Endometrial microvascular endothelial cells (primary cell): Measurements from ENCODE around the gene FMO1. TPM values are rescaled to one million over a fixed set of nuclear protein-coding genes. Genes with fewer than 3 reads are reported as not detected.
"Not testable (repeated sequence)": the region's sequence is repeated elsewhere in the genome, so short reads cannot be mapped to it uniquely, and the experiment has no call there.

ENCODE experiments used
- in situ Hi-C: cut with HindIII; loops from 2 replicates; pipeline ENCODE4 v1.10.0; 2017; ENCODE audit warnings: low sequenced_read_pairs, low pct_unique_long_range_greater_than_20kb; ENCODE audit errors: inconsistent ontology term
- total RNA-seq: library from RNA; depleted of rRNA; stranded (reverse); fragments of >200 nt; gene quantifications from one replicate; pipeline ENCODE4 v1.2.3, GENCODE V29; 2015; ENCODE audit errors: inconsistent ontology term

Gene FMO1, protein sequence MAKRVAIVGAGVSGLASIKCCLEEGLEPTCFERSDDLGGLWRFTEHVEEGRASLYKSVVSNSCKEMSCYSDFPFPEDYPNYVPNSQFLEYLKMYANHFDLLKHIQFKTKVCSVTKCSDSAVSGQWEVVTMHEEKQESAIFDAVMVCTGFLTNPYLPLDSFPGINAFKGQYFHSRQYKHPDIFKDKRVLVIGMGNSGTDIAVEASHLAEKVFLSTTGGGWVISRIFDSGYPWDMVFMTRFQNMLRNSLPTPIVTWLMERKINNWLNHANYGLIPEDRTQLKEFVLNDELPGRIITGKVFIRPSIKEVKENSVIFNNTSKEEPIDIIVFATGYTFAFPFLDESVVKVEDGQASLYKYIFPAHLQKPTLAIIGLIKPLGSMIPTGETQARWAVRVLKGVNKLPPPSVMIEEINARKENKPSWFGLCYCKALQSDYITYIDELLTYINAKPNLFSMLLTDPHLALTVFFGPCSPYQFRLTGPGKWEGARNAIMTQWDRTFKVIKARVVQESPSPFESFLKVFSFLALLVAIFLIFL
- total RNA-seq, result not detected

DNA sequence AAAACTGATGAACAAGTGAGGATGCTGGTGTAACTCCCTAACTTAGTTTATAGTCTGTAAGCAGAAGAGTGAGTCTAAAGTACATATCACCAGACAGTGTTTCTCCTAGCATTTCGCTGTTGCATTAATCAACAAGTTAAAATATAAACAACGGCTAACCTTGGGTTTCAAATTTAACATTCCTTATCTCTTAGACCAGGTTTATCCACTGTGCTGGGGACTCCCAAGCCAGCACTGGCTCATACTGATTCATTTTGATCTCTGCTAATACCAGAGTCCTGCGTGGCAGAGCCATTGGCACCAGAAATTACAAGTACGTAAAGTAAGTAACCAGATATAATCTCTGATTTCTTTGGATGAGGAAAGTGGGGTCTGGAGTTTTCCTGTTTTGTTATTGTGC is at the start of gene FMO1:
TSS of gene FMO1 (plus strand) at position 193 of the 400 bp plus-strand sequence. CDS start 9,594 bp downstream, outside the sequence.
- in situ Hi-C loops, result no loop called here

DNA sequence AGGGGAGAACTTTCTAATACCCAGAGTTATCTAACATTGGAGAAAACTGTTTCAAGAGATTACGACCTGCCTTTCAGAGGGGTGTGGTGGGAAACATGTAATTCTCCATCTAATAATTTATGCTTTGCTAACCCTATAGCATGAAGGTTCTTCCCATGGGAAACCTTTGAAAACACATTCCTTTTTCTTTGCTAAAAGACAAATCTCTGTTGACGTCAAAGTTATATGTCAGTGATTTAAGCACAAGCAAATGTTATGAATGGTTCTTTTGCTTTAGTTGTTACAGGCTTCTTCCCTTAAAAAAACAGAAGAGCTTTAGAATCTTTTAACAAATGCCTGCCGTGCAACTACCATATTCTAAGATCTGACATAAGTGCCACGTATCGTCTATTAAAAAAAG is 44.0 kb upstream of the FMO1 start:
- in situ Hi-C loops, result no loop called here

DNA sequence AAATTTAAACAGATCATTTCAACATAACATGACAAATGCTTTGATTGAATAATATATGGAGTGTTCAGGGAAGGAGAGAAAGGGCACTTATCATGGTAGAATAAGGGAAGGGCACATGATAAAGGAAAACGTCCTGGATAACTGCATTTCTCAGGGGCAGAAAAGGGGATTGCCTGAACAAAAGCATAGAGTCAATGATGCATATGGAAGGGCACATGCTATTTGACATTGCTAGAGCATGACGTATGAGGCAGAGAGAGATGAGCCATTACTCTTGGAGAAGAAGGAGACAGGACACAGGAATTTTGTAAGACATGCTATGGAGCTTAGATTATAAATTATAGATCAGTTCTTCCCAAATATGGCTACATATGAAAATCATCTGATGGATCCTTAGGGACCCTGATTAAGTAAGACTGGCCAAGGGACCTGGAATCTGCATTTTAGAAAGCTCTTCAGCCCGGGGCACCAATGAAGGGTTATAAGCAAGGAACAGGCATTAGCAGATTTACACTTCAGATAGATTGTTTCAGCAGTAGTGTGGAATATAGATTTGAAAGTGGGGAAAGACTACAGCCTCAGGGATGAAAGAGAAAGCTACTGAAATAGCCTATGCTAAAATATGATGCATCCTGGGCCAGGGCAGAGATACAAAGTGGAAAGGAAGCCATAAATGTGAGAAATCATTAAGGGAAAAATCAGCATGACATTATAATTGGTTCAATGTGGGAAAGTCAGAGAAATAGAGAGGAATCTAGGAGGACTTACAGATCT is 41.9 kb upstream of the FMO1 start:
- in situ Hi-C loops, result no loop called here

DNA sequence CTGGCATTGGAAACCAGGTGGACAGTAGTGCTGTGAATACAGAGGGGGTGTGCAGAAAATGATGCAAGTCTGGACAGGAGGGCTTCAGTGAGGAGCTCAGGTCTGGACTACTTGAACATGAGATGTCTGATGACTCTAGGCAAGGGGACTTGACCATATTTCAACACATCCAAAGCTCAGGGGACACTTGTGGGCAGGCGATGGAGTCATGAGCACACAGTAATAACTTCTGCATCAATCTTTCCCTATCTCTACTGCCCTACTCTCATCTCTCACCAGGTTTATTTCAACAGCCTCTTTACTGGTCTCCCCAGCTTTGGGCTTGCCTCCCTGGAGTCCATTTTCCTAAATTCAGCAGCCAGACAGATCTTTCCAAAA is 41.3 kb upstream of the FMO1 start:
- in situ Hi-C loops, result no loop called here

DNA sequence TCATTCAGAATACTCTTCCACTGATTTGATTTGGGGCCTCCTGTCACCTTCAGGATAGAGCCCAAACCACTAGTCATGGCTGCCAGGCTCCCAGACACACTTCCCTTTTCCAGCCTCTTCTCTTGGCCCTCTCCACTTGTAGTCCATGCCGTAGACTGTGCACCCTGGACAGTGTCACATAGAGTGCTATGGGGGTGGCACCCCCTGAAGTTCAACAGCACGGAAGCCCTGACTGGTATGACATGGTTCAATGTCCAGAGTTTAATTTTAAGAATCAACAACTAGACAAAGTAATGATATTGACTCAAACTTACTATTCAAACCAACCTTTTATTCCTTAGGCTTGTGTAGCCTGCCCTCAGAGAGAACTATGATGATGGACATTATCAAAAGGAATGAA is 40.9 kb upstream of the FMO1 start:
- in situ Hi-C loops, result no loop called here

DNA sequence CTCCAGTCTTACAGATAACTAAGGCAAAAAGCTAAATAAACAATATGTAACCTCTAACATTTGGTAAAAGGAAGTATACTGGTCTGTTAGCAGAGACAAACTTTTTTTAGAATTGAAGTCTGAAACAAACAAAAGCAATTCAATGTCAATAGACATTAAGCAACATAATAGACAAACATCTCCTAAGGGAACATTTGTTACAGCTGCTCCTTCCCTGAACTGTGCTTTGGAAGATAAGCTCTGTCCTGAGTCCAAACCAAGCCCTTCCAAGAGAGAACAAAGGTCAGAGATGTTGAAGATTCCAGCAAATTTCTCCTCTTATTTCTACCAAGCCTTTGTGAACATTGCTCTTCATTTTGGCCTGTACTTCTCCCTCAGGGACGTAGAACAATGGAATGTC is 37.9 kb upstream of the FMO1 start:
- in situ Hi-C loops, result no loop called here

DNA sequence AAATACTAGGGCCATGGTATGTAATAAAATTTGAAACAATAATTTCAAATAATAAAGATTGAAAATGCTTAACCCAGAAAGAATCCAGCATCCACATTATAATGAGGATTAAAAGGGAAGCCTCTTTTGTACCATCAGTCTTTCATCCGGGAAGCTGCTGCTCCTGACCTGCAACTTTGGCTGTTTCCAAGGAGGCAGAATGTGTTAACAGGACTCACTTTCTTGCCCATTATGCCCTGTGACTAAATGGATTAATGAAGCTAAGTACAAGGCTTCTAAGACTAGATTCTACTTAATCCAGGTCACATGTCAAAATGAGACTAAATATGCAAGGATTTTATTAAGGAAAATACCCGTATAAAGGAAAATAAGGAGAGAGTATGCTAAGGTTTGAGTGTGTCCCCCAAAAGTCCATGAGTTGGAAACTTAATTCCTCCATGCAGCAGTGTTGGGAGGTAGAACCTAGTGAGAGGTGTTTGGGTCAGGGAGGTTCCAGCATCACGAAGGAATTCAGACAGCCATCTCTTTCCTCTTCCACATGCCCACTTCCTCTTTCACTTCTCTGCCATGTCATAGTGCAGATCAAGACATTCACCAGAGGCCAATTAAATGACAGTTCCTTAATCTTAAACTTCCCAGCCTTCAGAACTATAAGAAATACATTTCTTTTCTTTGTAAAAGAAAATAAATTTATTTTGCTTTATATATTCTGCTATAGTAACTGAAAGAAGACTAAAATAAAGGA is 35.5 kb upstream of the FMO1 start:
- in situ Hi-C loops, result no loop called here

DNA sequence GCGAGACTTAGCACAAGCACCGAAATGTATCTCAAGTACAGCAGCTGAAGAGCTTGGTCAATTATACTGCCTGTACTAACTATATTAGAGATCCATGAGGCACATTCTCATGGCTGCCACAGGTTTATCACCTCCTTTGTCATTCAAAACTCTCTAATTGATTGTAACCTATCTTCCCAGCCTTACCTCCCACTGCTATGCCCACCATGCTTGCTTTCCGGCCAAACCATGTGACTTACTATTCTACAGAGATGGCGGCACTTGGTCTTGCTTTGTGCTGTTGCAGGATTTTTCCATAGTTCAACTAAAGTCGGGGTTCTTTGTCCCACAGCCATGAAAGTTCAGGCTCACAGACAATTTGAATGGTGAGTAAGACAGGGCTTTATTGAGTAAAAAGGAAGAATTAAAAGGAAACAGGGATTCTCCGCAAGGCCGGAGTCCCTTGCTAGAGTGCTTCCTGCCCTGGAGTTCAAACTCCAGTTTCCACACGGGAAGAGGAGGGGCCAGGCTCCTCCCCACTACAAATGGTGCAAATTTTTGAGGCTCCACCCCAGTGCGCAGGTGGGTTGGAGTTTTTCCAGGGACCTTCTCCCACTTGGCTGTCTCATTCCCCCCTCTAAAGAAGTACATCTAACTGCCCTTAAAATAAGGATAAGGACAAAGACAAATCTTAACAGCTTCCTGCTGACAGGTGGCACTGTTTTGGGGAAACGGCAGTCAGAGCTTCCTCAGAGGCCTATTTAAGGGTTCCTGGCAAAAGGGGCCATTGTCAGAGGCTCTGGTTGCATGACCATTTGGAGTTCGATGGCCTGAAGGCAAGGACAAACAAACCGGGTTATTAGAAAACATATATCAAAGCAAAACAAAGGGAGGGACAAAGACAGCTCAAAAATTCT is 34.5 kb upstream of the FMO1 start:
- in situ Hi-C loops, result no loop called here

DNA sequence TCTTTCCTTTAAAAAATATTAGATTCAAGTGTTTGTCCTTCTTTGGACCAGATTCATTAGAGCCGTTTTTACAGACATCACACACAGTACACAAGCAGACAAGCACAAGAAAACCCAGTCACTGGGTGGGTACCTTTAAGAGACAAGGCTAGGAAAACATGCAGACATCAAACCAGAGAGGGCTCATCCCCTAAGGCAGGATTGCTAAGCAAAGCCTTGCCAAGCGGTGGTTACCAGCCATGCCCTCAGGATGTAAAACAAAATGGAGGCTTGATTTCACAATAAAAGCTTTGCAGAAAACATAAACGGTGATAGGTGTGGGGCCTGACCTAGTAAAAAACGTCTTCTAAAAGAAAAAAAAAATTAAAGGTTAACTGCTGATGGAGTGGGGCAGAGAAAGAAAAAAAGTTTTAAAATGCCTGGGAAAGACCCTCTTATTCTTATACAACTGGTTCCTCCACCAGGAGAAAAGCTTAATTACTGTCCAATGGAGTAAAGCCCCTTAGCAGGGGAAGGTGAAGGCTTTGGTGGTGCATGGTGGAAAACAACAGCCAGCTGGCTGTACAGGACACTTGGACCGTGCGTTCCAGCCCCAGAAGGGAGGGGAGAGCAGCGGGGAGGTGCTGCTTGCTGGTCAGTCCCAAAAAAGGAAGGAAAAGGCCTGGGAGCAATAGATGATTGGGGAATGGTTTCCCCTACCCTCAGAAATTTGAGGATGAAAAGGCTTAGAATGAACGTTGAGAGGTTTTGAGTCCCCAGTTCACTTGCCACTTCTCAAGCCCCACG is 30.4 kb upstream of the FMO1 start:
- in situ Hi-C loops, result no loop called here

DNA sequence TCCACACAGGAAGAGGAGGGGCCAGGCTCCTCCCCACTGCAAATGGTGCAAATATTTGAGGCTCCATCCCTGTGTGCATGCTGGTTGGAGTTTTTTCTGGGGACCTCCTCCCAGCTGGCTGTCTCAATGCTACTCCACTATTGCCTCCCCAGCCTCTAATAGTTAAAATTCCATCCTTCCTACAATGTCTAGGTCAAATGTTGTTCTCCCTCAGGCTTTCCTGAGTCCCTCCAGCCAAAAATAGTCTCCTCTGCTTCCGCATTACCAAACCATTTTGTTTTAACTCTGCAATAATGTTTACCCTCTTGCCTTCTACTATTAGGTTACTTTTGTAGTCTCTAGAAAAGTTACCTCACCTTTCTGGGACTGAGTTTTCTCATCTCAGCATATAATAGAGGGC is 29.6 kb upstream of the FMO1 start:
- in situ Hi-C loops, result no loop called here

DNA sequence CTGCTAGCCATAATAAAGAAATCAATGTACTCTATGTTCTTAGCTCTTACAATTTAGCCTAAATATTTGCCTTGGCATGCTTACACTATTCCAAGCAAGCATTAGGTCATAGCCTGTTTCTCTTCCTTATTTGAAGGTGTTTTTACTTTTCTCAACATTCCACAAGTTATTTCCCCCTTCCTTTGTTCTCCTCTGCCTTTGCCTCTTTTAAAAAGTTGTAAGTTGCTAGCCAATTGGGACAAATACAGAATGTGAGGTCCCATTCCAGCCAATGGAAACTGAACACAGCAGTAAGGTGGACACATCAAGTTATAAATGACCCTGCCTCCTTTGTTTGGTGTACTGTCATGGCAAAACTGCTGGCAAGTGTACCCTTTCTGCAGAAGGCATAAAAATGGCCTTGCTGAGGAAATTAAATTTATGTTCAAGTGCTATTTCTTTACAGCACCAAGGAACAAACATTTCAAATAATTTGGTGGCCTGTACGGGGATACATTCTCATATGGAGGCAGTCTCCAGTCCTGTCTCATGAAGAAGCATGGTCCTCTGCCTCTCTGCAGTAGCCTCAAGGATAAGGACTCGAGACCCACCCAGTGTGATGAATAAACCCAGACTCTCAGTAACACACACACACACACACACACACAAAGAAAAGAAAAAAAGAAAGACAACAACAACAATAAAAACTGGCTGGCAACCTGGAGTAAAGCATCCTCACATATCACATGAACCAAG is 28.8 kb upstream of the FMO1 start:
- in situ Hi-C loops, result no loop called here

DNA sequence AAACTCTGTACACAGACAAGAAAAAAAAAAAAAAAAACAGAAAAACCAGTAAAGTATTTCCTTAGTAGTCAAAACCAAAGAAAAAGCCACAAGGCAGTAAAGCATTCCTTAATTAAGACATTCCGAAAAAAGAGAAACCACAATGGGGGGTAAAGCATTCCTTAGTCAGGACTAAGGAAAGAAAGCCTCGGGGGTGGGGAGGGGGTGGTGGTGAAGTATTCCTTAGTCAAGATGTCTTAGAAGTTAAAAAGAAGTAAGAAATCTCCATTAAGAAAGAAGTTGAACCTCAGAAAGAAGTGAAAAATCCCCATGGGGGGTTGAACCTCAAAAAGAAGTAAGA is 28.2 kb upstream of the FMO1 start:
- in situ Hi-C loops, result no loop called here

DNA sequence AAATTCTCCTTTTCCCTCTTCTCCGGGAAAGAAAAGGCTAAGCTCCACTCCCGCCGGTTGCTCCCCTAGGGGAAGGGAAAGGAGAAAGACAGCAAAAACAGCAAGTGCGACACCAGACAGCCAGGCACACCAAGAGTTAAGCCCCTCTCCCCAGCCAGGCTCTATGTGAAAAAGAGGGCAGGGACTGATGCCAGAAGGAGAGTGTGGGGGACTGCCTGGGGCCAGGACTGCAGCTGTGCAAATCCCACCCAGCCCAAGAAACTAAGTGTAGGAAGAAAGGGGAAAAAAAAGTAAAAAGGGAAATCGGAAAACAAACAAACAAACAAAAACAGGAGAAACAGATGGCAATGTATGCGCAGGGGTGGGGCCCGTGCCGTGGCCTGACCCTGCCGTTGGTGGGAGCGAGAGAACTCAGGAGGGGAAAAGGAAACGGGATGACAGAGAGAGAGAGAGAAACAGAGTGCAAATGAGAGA is 27.7 kb upstream of the FMO1 start:
- in situ Hi-C loops, result no loop called here

DNA sequence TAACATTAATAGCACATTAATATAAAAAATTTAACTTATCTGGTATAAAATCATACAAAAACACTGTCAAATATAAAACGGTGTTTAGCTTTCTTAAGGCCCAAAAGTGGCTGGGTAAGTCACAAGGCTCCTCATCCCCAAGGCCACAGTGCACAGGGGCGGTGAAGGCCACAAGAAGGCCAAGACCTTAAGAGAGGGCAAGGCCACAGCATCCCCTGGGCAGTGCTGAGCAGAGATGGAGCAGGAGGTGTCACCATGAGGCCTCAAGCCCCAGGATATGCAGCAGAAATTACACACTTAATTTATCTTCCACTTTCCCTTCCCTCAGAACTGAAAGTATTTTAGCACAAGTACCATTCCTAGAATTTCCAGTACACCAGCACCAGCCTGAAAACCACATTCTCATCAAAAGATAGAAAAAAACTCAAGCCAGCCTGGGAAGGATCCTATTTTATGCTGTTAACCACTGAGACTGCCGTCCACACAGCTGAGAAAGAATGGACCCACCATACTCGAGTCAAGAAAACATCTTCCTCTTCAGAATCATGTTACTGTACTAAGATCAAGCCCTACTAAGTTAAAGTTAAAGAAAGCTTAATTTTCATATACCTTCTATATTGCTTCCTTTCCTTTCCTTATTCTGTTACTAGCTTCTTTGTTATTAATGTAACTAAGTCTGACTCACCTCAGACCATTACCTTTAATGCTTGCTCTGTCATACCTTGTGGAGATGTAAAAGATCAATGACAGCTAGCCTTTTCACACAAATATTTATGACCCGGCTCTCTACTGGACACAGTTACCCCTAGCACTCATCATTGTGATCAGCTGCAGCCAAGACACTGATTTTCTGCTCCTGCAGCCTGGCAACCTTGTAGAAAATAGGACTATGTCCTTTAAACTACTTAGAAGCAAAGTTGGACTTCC is 26.4 kb upstream of the FMO1 start:
- in situ Hi-C loops, result no loop called here

DNA sequence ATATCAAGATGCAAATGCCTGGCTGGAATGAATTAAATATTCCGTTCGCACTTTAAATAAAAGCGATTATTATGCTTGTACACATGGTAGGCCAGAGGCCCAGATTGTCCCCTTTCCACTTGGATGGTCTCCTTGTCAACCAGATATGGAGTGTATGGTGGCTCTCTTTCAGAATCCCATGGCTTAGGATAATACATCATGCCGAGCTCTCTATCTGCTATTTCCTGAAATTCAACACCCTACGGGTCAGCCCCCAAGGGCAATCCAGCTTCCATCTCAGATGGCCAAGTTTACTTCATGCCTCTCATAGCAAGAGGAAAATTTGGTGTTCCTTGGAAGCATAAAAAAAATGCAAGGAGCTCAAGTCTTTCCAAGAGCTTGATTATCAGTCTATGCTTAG is 25.4 kb upstream of the FMO1 start:
- in situ Hi-C loops, result no loop called here

DNA sequence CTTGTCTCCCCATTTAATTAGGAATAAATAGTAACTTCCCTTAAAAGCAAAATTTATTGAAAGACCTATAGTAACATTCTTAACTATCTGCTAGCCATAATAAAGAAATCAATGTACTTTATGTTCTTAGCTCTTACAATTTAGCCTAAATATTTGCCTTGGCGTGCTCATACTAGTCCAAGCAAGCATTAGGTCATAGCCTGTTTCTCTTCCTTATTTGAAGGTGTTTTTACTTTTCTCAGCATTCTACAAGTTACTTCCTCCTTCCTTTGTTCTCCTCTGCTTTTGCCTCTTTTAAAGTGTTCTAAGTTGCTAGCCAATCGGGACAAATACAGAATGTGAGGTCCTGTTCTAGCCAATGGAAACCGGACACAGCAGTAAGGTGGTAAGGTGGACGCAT is 24.0 kb upstream of the FMO1 start:
- in situ Hi-C loops, result not testable (repeated sequence)
